Testis (tissue), 3 donors: ENCODE results near the gene NCK2. TPM values are rescaled to one million over a fixed set of nuclear protein-coding genes. Genes with fewer than 3 reads are reported as not detected.

Experiments used
- DNase-seq: peaks from one replicate; pipeline ENCODE4 v3.0.0-alpha.2; 2019
- H3K27ac ChIP-seq, 2 donors: fragments of 200-600 bp; sonication (generic); one replicate each; pipeline ENCODE4 v1.5.1; 2019
- H3K27me3 ChIP-seq: fragments of 200-600 bp; sonication (generic); one replicate; pipeline ENCODE4 v1.5.1; 2019
- H3K36me3 ChIP-seq: fragments of 200-600 bp; sonication (generic); one replicate; pipeline ENCODE4 v1.5.1; 2017; ENCODE audit warnings: low read depth; ENCODE audit errors: missing control alignments
- H3K4me1 ChIP-seq: fragments of 200-600 bp; sonication (generic); one replicate; pipeline ENCODE4 v1.5.1; 2019
- H3K4me3 ChIP-seq, 2 donors: fragments of 200-600 bp; sonication (generic); one replicate each; pipeline ENCODE4 v1.5.1; 2017 to 2019
- H3K9me3 ChIP-seq: fragments of 200-600 bp; sonication (generic); one replicate; pipeline ENCODE4 v1.5.1; 2017
- CTCF ChIP-seq, 3 experiments: fragments of 450-650 bp in 2 of 3; fragments of 200-600 bp in 1 of 3; sonication (generic) in 1 of 3; IDR thresholded peaks; one replicate each; pipeline ENCODE4 v1.5.1; 2016 to 2019; ENCODE audit warnings: antibody characterized with exemption in 3 of 3, mild to moderate bottlenecking in 2 of 3, moderate library complexity in 1 of 3
- POLR2A ChIP-seq: fragments of 450-650 bp; IDR thresholded peaks from one replicate; pipeline ENCODE4 v1.6.1; 2017; ENCODE audit warnings: antibody characterized with exemption, mild to moderate bottlenecking, moderate library complexity
- WGBS, 2 donors: methylation state at CpG; one replicate each; pipeline ENCODE4 v1.1.5; 2018; 5-methylcytosine and 5-hydroxymethylcytosine counted together
- intact Hi-C: fragments of 100-400 bp; cut with DNase I; formaldehyde crosslinking; loops from one replicate; pipeline ENCODE4 v1.15.1; 2023; ENCODE audit warnings: low total_unique reads
- polyA plus RNA-seq: library from polyadenylated mRNA; stranded (reverse); fragments of 350-450 nt; fragmentation: Illumina TruSeq; extraction: RNeasy Lipid Tissue Mini Kit (QIAGEN cat#74804); gene quantifications from one replicate; pipeline ENCODE4 v1.2.3, GENCODE V29; 2014; ENCODE audit warnings: low read depth, low replicate concordance; ENCODE audit not compliant: insufficient read depth
- total RNA-seq, 2 donors: library from RNA; depleted of rRNA; stranded (reverse); fragments of >200 nt; gene quantifications; one replicate each; pipeline ENCODE4 v1.2.3, GENCODE V29; 2016

Gene NCK2
- total and polyA plus RNA-seq, 3 donors from 2014 or later = 67.7 to 168 (median 105) TPM

DNA sequence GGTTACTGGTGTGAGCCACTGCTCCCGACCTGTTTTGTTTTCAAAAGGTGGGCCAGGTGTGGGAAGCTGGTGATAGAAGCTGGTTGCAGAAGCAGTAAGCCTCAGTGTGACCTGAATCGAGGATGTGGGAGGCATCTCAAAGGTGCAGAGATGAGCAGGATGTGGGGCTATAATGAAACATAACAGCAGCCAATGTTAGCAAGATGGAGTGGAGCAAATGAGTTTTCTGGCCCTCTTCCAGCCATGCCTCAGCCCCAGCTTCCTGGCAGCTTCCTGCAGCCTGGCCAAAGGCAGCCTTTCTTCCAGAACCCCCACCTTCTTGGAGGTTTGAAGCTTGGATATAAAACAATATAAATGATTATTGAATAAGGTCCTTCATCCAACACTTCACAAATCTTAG, 184.8 kb downstream of the NCK2 start:
- WGBS, 2 donors = 80 to 82% methylated on average over 2 of the region's 2 CpGs
- H3K27ac ChIP-seq = peak overlapping the region in 1 of 2 donors; percentile 25
- H3K4me1 ChIP-seq = peaks cover 22% of the 10 kb centered on the region
- no peaks in the 10 kb centered on the region for H3K9me3 ChIP-seq
- no peaks in the 10 kb centered on the region for H3K27me3 ChIP-seq
- no peak for TF ChIP-seq CTCF (IDR thresholded peaks at IDR 0.05)
- TF ChIP-seq POLR2A = no peak
- no peaks in the 10 kb centered on the region for H3K36me3 ChIP-seq
- DNase-seq = no peak
- H3K4me3 ChIP-seq = no peak overlapping the region
- intact Hi-C loops = no loop called here

DNA sequence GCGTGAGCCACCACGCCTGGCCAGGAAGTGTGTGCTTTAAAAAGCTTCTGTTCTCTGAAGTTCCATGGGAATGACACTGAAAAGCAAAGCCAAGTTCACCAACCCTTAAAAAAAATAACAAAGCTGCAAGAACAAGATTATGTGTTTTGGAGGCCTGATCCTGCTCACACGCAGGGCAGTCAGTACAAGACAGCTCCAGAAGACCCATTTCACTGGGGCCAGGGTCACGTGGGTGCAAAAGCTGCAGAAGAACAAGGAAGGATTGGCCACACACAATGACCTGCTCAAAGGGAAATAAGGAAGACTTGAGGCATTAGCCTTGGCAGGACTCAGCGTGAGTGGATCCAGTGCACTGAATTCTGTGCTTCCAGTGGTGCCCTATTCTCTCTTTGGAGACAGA, 187.9 kb downstream of the NCK2 start:
- no peaks in the 10 kb centered on the region for H3K27me3 ChIP-seq
- intact Hi-C loops = no loop called here
- TF ChIP-seq CTCF (IDR thresholded peaks at IDR 0.05) = no peak
- TF ChIP-seq POLR2A = no peak
- no peaks in the 10 kb centered on the region for H3K9me3 ChIP-seq
- no peak overlapping the region for H3K27ac ChIP-seq
- no peaks in the 10 kb centered on the region for H3K36me3 ChIP-seq
- H3K4me1 ChIP-seq = peaks cover 17% of the 10 kb centered on the region
- DNase-seq = no peak
- no peak overlapping the region for H3K4me3 ChIP-seq
- 61 to 73% methylated on average over 5 of the region's 5 CpGs for WGBS, 2 donors

- DNase-seq = no peak
- no peak for TF ChIP-seq POLR2A
- TF ChIP-seq CTCF (IDR thresholded peaks at IDR 0.05) = no peak
- no peak overlapping the region for H3K27ac ChIP-seq
- no peaks in the 10 kb centered on the region for H3K9me3 ChIP-seq
- no peak overlapping the region for H3K4me3 ChIP-seq
- no peaks in the 10 kb centered on the region for H3K27me3 ChIP-seq
- H3K4me1 ChIP-seq = peaks cover 17% of the 10 kb centered on the region
- intact Hi-C loops = no loop called here
- 87 to 95% methylated on average over 4 of the region's 4 CpGs for WGBS, 2 donors
- no peaks in the 10 kb centered on the region for H3K36me3 ChIP-seq
These were observed 189.2 kb downstream of the NCK2 start for GRCh38 chr2:105933906-105934305.

GRCh38 chr2:105934467-105934866, 189.8 kb downstream of the NCK2 start:
- no peak for DNase-seq
- Histone ChIP-seq H3K27me3 (no peaks in the 10 kb centered on the region), H3K4me3 (no peak overlapping the region), H3K36me3 (no peaks in the 10 kb centered on the region), H3K27ac (peak overlapping the region in 1 of 2 donors; percentile 15), H3K9me3 (no peaks in the 10 kb centered on the region), H3K4me1 (peaks cover 13% of the 10 kb centered on the region)
- 33 to 46% methylated on average over 7 of the region's 7 CpGs for WGBS, 2 donors
- intact Hi-C loops = no loop called here
- TF ChIP-seq CTCF (IDR thresholded peaks at IDR 0.05) (no peak), POLR2A (no peak)

DNA sequence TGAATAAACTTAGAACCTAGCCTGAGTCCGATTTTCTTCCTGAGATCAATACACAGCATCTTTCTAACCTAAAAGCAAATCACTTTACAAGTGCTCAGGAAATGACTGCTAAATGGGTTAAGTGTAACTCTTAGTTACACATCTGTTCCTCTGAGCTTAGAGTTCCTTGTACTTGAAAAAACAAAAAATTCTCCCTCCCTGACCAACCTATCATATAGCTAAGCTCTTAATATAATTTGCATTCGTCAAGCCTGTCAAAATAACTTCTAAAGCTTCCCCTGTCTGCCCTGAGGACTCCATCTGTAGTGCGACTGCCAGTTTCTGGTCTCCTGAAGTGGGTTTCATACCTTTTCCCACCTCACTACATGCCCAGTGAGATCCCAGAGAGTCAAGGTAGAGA, 190.4 kb downstream of the NCK2 start:
- DNase-seq = no peak
- intact Hi-C loops = no loop called here
- 54% methylated on average over 3 of the region's 3 CpGs for WGBS, 2 donors

More for the DNA sequence above, 190.4 kb downstream of the NCK2 start:
- Histone ChIP-seq H3K27ac (no peak overlapping the region), H3K4me3 (no peak overlapping the region), H3K36me3 (no peaks in the 10 kb centered on the region), H3K27me3 (no peaks in the 10 kb centered on the region), H3K4me1 (peaks cover 12% of the 10 kb centered on the region), H3K9me3 (no peaks in the 10 kb centered on the region)
- TF ChIP-seq POLR2A (no peak), CTCF (IDR thresholded peaks at IDR 0.05) (no peak)
